ENCODE results near the gene WBP1L.
A peak's percentile ranks its signal among the peaks of the same experiment; 100 is the strongest.

WBP1L gene

DNA sequence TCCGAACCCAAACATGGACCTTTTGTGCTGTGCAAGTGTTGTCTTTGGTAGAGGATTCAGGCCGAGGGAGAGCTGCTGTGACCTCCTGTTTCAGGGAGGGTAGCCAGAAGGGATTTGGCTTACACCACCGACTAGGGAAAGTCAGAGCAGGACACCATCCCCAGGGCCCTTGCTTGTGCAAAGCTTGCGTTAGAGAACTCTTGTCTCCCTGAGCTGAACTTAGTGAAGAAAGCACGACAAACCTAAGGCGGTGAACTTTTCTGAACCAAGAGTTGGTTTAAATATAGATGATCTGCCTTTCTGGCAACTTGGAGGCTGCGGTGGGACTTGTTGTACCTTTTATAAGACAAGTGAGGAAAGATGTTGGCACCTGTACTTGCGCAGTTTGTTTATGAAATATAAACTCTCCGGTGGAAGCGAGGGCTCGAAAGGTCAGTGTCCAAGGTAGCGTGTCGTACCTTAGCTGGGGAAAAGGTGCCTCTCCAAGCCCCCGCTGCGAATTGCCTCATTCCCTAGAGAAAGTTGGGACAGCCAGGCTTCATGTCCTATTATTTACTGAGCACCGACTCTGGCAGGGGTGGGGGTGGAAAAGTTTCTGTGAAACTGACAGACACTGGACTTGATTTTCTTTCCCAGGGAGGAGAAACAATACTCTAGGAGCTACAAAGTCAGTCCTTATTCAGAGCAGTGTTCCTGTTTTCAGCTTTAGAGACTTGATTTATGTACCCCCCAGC is 31.6 kb downstream of the WBP1L start:
- no peaks in the 10 kb centered on the region for H3K27me3 ChIP-seq (replicated peaks; ENCODE audit: control insufficient read depth, insufficient read depth, low read length)
- peak overlapping the region; percentile 78 for H3K4me3 ChIP-seq (ENCODE audit: low read length)
- H3K9me3 ChIP-seq (ENCODE audit: control insufficient read depth, low read length): no peaks in the 10 kb centered on the region
- H3K36me3 ChIP-seq (ENCODE audit: control insufficient read depth, insufficient read depth, low read length, severe bottlenecking): no peaks in the 10 kb centered on the region
- no peak for DNase-seq (ENCODE audit: low read depth)
- peaks cover 82% of the 10 kb centered on the region for H3K4me1 ChIP-seq (ENCODE audit: control insufficient read depth, insufficient read depth, low read length)
- H3K9ac ChIP-seq (ENCODE audit: low read length): peak overlapping the region; percentile 82

DNA sequence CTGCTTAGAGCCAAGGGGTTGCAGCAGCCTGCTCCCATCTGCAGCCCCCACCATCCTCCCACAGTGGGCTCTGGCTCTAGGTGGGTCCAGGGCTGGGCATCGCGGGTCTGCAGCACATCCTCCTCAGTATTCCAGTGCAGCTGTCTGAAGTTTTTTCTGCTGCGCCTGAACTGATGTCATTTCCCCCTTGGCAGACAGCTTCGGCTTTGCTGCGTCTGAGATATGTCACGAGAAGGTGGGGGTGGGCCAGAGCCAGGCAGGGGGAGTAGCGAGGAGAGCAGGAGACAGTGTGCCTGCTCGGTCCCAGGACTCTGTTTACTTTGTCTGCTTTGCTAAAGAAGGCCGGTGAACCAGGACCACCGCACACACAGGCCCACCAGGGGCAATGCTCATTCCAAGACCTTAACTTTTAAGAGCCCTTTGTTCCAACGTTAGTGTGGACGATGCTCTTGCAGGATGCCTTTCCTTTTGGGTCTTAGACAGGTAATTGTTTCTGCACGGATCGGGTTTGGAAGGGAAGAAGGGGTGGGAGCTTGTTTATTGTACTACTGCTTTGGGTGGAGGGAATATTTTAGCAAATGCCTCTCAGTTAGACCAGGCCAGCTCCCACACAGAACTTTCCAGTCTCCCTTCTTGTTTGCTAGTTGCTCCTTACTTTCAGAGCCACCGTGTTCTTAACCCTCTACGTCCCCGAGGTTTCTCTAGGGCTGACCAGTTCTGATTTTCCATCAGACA is 32.4 kb downstream of the WBP1L start:
- peaks cover 83% of the 10 kb centered on the region for H3K4me1 ChIP-seq (ENCODE audit: control insufficient read depth, insufficient read depth, low read length)
- no peaks in the 10 kb centered on the region for H3K27me3 ChIP-seq (replicated peaks; ENCODE audit: control insufficient read depth, insufficient read depth, low read length)
- peak overlapping the region; percentile 82 for H3K9ac ChIP-seq (ENCODE audit: low read length)
- no peaks in the 10 kb centered on the region for H3K36me3 ChIP-seq (ENCODE audit: control insufficient read depth, insufficient read depth, low read length, severe bottlenecking)
- peak overlapping the region; percentile 78 for H3K4me3 ChIP-seq (ENCODE audit: low read length)
- H3K9me3 ChIP-seq (ENCODE audit: control insufficient read depth, low read length): no peaks in the 10 kb centered on the region
- DNase-seq (ENCODE audit: low read depth): peak; percentile 71

- peak overlapping the region; percentile 82 for H3K9ac ChIP-seq (ENCODE audit: low read length)
- peak; percentile 98 for DNase-seq (ENCODE audit: low read depth)
- H3K9me3 ChIP-seq (ENCODE audit: control insufficient read depth, low read length): no peaks in the 10 kb centered on the region
- H3K4me3 ChIP-seq (ENCODE audit: low read length): peak overlapping the region; percentile 78
- no peaks in the 10 kb centered on the region for H3K36me3 ChIP-seq (ENCODE audit: control insufficient read depth, insufficient read depth, low read length, severe bottlenecking)
- H3K4me1 ChIP-seq (ENCODE audit: control insufficient read depth, insufficient read depth, low read length): peaks cover 90% of the 10 kb centered on the region
- no peaks in the 10 kb centered on the region for H3K27me3 ChIP-seq (replicated peaks; ENCODE audit: control insufficient read depth, insufficient read depth, low read length)
These were observed 33.2 kb downstream of the WBP1L start for GRCh38 chr10:102776779-102777456.

GRCh38 chr10:102777711-102778453 is 34.1 kb downstream of the WBP1L start:
- H3K9me3 ChIP-seq (ENCODE audit: control insufficient read depth, low read length): no peaks in the 10 kb centered on the region
- peak overlapping the region; percentile 82 for H3K9ac ChIP-seq (ENCODE audit: low read length)
- no peak for DNase-seq (ENCODE audit: low read depth)
- H3K36me3 ChIP-seq (ENCODE audit: control insufficient read depth, insufficient read depth, low read length, severe bottlenecking): no peaks in the 10 kb centered on the region
- peak overlapping the region; percentile 22 for H3K4me3 ChIP-seq (ENCODE audit: low read length)
- peaks cover 97% of the 10 kb centered on the region for H3K4me1 ChIP-seq (ENCODE audit: control insufficient read depth, insufficient read depth, low read length)
- no peaks in the 10 kb centered on the region for H3K27me3 ChIP-seq (replicated peaks; ENCODE audit: control insufficient read depth, insufficient read depth, low read length)

DNA sequence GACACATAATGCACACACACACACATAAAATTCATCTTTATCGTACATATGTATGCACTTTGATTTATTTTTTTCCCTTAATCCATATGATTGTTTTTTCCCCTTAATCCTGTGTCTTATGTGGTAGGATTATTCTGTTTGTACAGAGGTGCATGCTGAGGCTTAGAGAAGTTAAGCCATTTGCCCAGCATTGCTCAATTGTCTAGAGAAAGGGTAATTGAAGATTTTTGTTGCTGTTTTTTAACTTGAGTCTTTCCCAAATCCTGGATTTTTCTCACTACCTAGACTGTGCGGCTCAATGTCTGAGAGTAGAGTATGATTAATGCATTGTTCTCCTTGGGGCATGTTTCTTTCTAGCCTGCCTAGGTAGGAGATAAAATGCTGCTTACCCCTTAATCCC is 35.0 kb downstream of the WBP1L start:
- Histone ChIP-seq H3K9me3 (ENCODE audit: control insufficient read depth, low read length) (no peaks in the 10 kb centered on the region), H3K36me3 (ENCODE audit: control insufficient read depth, insufficient read depth, low read length, severe bottlenecking) (no peaks in the 10 kb centered on the region), H3K27me3 (replicated peaks; ENCODE audit: control insufficient read depth, insufficient read depth, low read length) (no peaks in the 10 kb centered on the region), H3K9ac (ENCODE audit: low read length) (peak overlapping the region; percentile 10), H3K4me1 (ENCODE audit: control insufficient read depth, insufficient read depth, low read length) (peaks cover 97% of the 10 kb centered on the region), H3K4me3 (ENCODE audit: low read length) (no peak overlapping the region)
- peak; percentile 52 for DNase-seq (ENCODE audit: low read depth)

- DNase-seq (ENCODE audit: low read depth): peak; percentile 74
- Histone ChIP-seq H3K4me3 (ENCODE audit: low read length) (no peak overlapping the region), H3K27me3 (replicated peaks; ENCODE audit: control insufficient read depth, insufficient read depth, low read length) (no peaks in the 10 kb centered on the region), H3K4me1 (ENCODE audit: control insufficient read depth, insufficient read depth, low read length) (peaks cover 89% of the 10 kb centered on the region), H3K9me3 (ENCODE audit: control insufficient read depth, low read length) (no peaks in the 10 kb centered on the region), H3K9ac (ENCODE audit: low read length) (no peak overlapping the region), H3K36me3 (ENCODE audit: control insufficient read depth, insufficient read depth, low read length, severe bottlenecking) (no peaks in the 10 kb centered on the region)
These were observed 36.2 kb downstream of the WBP1L start for GRCh38 chr10:102779680-102780526.

DNA sequence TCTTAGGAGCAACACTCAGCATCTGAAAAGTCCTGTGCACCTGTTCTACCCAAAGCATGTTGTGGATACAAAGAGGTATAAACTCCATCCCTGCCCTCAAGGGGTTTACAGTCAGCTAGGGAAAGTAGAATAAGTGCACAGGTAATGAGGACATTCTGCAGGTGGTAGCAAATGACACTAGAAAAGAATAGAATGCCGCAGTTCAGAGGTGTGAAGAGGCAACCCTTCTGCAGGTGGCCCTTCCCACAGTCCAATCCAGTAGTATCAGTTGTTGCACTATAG is 36.7 kb downstream of the WBP1L start:
- Histone ChIP-seq H3K9me3 (ENCODE audit: control insufficient read depth, low read length) (no peaks in the 10 kb centered on the region), H3K36me3 (ENCODE audit: control insufficient read depth, insufficient read depth, low read length, severe bottlenecking) (no peaks in the 10 kb centered on the region), H3K4me1 (ENCODE audit: control insufficient read depth, insufficient read depth, low read length) (peaks cover 85% of the 10 kb centered on the region), H3K9ac (ENCODE audit: low read length) (no peak overlapping the region), H3K4me3 (ENCODE audit: low read length) (no peak overlapping the region), H3K27me3 (replicated peaks; ENCODE audit: control insufficient read depth, insufficient read depth, low read length) (no peaks in the 10 kb centered on the region)
- no peak for DNase-seq (ENCODE audit: low read depth)

DNA sequence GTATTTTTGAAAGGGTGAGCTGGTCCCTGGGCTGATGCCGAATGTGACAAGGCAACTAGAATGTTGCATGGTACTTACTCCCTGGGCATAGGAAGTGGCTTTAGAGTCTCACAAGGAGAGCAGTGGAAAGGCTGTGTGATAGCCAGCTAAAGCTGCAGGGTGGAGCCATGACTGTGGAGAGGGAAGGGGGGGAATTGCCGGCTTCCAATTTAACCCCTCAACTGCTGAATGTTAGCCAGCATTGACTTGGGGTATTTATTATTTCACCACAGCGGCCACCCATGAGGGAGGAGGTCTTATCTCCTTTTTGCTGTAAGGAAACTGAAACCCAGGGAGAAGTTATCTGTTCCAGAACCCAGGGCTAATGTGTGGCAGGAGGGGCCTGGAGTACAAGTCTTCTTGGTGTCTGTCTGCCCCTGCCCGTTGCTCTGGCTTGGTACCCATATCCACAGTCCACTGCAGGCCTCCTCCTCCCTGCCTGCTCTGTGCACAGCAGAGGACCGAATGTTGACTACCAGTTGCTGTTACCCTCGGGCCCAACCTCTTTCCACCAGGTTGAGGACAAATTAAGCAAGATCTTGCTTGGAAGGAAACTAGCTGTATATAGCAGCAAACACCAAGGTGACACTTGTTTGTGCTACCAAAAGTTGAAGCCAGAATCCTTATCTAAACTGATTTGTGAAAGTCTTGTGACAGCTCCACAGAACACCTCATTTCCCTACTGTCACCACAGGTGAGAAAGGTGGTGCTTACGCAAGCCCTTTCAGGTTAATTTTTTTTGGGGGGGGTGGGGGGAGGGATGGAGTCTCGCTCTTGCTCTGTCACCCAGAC is 37.6 kb downstream of the WBP1L start:
- Histone ChIP-seq H3K27me3 (replicated peaks; ENCODE audit: control insufficient read depth, insufficient read depth, low read length) (no peaks in the 10 kb centered on the region), H3K9ac (ENCODE audit: low read length) (no peak overlapping the region), H3K4me3 (ENCODE audit: low read length) (no peak overlapping the region), H3K36me3 (ENCODE audit: control insufficient read depth, insufficient read depth, low read length, severe bottlenecking) (no peaks in the 10 kb centered on the region), H3K4me1 (ENCODE audit: control insufficient read depth, insufficient read depth, low read length) (peaks cover 85% of the 10 kb centered on the region), H3K9me3 (ENCODE audit: control insufficient read depth, low read length) (no peaks in the 10 kb centered on the region)
- no peak for DNase-seq (ENCODE audit: low read depth)

GRCh38 chr10:102781921-102782557 is 38.3 kb downstream of the WBP1L start:
- Histone ChIP-seq H3K27me3 (replicated peaks; ENCODE audit: control insufficient read depth, insufficient read depth, low read length) (no peaks in the 10 kb centered on the region), H3K4me3 (ENCODE audit: low read length) (peak overlapping the region; percentile 40), H3K4me1 (ENCODE audit: control insufficient read depth, insufficient read depth, low read length) (peaks cover 86% of the 10 kb centered on the region), H3K9ac (ENCODE audit: low read length) (peak overlapping the region; percentile 38), H3K9me3 (ENCODE audit: control insufficient read depth, low read length) (no peaks in the 10 kb centered on the region), H3K36me3 (ENCODE audit: control insufficient read depth, insufficient read depth, low read length, severe bottlenecking) (no peaks in the 10 kb centered on the region)
- peak; percentile 61 for DNase-seq (ENCODE audit: low read depth)

Data from adipocyte (in vitro differentiated cells).